Measurements from ENCODE around the gene ZNF398. TPM values are rescaled to one million over a fixed set of nuclear protein-coding genes. Genes with fewer than 3 reads are reported as not detected.

Gene ZNF398
- total RNA-seq, 1 experiment from 2014 or later = 9.1 TPM

GRCh38 chr7:149125189-149125862 lies 21.9 kb upstream of the ZNF398 start:
- H2AFZ ChIP-seq (ENCODE audit: low read length) = peak overlapping the region; percentile 86
- H3K4me1 ChIP-seq (ENCODE audit: insufficient read depth, low read length) = peaks cover 5% of the 10 kb centered on the region
- H3K27me3 ChIP-seq (ENCODE audit: low read length) = no peaks in the 10 kb centered on the region
- H3K4me2 ChIP-seq (ENCODE audit: low read length) = peak overlapping the region; percentile 93
- POLR2A ChIA-PET (ENCODE audit: unreplicated experiment) = interaction anchor here (0.6 kb wide), 1 partner anchor 732 kb away, joined by 6 read pairs; no protein-coding TSS in a partner anchor
- peaks cover 3% of the 10 kb centered on the region for H3K36me3 ChIP-seq (ENCODE audit: low read depth, low read length)
- TF ChIP-seq, protein P1, sequence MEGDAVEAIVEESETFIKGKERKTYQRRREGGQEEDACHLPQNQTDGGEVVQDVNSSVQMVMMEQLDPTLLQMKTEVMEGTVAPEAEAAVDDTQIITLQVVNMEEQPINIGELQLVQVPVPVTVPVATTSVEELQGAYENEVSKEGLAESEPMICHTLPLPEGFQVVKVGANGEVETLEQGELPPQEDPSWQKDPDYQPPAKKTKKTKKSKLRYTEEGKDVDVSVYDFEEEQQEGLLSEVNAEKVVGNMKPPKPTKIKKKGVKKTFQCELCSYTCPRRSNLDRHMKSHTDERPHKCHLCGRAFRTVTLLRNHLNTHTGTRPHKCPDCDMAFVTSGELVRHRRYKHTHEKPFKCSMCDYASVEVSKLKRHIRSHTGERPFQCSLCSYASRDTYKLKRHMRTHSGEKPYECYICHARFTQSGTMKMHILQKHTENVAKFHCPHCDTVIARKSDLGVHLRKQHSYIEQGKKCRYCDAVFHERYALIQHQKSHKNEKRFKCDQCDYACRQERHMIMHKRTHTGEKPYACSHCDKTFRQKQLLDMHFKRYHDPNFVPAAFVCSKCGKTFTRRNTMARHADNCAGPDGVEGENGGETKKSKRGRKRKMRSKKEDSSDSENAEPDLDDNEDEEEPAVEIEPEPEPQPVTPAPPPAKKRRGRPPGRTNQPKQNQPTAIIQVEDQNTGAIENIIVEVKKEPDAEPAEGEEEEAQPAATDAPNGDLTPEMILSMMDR (conservative IDR thresholded peaks at IDR 0.05; ENCODE audit: low read depth, low read length) = no peak
- TF ChIP-seq EZH2 (IDR thresholded peaks at IDR 0.05; ENCODE audit: low read length, unreplicated experiment) = no peak
- TF ChIP-seq EZH2phosphoT487 (IDR thresholded peaks at IDR 0.05; ENCODE audit: borderline replicate concordance, low read length) = no peak
- H3K9me2 ChIP-seq (replicated peaks; ENCODE audit: low read length) = no peaks in the 10 kb centered on the region
- CTCF ChIA-PET = interaction anchor here (0.9 kb wide), 1 partner anchor 70 kb away, joined by 3 read pairs; the partner anchor contains the start of gene ZNF282
- peak overlapping the region; percentile 99 for H3K9ac ChIP-seq (ENCODE audit: low read length)
- BruUV-seq (replicated peaks) = no TSS peak
- no peaks in the 10 kb centered on the region for H3F3A ChIP-seq (ENCODE audit: low read length, unreplicated experiment)
- H3K4me3 ChIP-seq (ENCODE audit: low read length) = peak overlapping the region; percentile 100
- no peak for DNase-seq
- H3K79me2 ChIP-seq (ENCODE audit: low read length) = peaks cover 40% of the 10 kb centered on the region
- intact Hi-C loops (cut with micrococcal nuclease) = no loop called here
- H3K27ac ChIP-seq (ENCODE audit: low read length) = peak overlapping the region; percentile 57; the same call in 1 of the 2 replicates
- H3K9me3 ChIP-seq (ENCODE audit: low read length) = peaks cover 1% of the 10 kb centered on the region; the same call in 1 of the 2 replicates
- ATAC-seq = no peak
- no peaks in the 10 kb centered on the region for H4K20me1 ChIP-seq (ENCODE audit: low read length)

- peaks cover 5% of the 10 kb centered on the region for H3K4me1 ChIP-seq (ENCODE audit: insufficient read depth, low read length)
- peak within 1 kb of the TSS; percentile 57 for H3K27ac ChIP-seq (ENCODE audit: low read length)
- intact Hi-C loops (cut with micrococcal nuclease) = loop anchor here (2.0 kb wide), 2 partner anchors 35 to 97 kb away; partner anchors contain the start of genes PDIA4 and ZNF786
- peaks cover 40% of the 10 kb centered on the region for H3K79me2 ChIP-seq (ENCODE audit: low read length)
- H3F3A ChIP-seq (ENCODE audit: low read length, unreplicated experiment) = no peaks in the 10 kb centered on the region
- peak within 1 kb of the TSS; percentile 86 for H2AFZ ChIP-seq (ENCODE audit: low read length)
- H3K4me2 ChIP-seq (ENCODE audit: low read length) = peak within 1 kb of the TSS; percentile 93
- BruUV-seq (replicated peaks) = TSS peak; percentile 50
- H3K4me3 ChIP-seq (ENCODE audit: low read length) = peak within 1 kb of the TSS; percentile 100
- peak; percentile 94 for DNase-seq
- peak; percentile 83 for ATAC-seq
- TF ChIP-seq, protein P1 (conservative IDR thresholded peaks at IDR 0.05; ENCODE audit: low read depth, low read length) = peak; percentile 82
- no peak for TF ChIP-seq EZH2 (IDR thresholded peaks at IDR 0.05; ENCODE audit: low read length, unreplicated experiment)
- H3K9me2 ChIP-seq (replicated peaks; ENCODE audit: low read length) = no peaks in the 10 kb centered on the region
- POLR2A ChIA-PET (ENCODE audit: unreplicated experiment) = interaction anchor here (0.6 kb wide), 2 partner anchors 74 to 731 kb away, joined by 6 to 7 read pairs; no protein-coding TSS in a partner anchor
- H3K9me3 ChIP-seq (ENCODE audit: low read length) = peaks cover 9% of the 10 kb centered on the region; the same call in 1 of the 2 replicates
- H3K27me3 ChIP-seq (ENCODE audit: low read length) = no peaks in the 10 kb centered on the region
- CTCF ChIA-PET = interaction anchor here (0.7 to 0.9 kb wide), 3 partner anchors 60 to 74 kb away, joined by 3 read pairs; partner anchors contain the start of gene ZNF282
- no peaks in the 10 kb centered on the region for H4K20me1 ChIP-seq (ENCODE audit: low read length)
- peak within 1 kb of the TSS; percentile 99 for H3K9ac ChIP-seq (ENCODE audit: low read length)
- peaks cover 10% of the 10 kb centered on the region for H3K36me3 ChIP-seq (ENCODE audit: low read depth, low read length)
Measured at GRCh38 chr7:149125863-149126661, 21.2 kb upstream of the ZNF398 start, which contains the start of gene ZNF425. Gene ZNF425, minus strand, starts transcription at chr7:149126324. Its CDS starts 111 bp downstream, at chr7:149126213.
